Measurements from ENCODE around the gene MAPK8. TPM values are rescaled to one million over a fixed set of nuclear protein-coding genes. Genes with fewer than 3 reads are reported as not detected.

Gene MAPK8
- polyA plus RNA-seq, 3 donors = 18.4 to 21.1 (median 18.5) TPM

DNA sequence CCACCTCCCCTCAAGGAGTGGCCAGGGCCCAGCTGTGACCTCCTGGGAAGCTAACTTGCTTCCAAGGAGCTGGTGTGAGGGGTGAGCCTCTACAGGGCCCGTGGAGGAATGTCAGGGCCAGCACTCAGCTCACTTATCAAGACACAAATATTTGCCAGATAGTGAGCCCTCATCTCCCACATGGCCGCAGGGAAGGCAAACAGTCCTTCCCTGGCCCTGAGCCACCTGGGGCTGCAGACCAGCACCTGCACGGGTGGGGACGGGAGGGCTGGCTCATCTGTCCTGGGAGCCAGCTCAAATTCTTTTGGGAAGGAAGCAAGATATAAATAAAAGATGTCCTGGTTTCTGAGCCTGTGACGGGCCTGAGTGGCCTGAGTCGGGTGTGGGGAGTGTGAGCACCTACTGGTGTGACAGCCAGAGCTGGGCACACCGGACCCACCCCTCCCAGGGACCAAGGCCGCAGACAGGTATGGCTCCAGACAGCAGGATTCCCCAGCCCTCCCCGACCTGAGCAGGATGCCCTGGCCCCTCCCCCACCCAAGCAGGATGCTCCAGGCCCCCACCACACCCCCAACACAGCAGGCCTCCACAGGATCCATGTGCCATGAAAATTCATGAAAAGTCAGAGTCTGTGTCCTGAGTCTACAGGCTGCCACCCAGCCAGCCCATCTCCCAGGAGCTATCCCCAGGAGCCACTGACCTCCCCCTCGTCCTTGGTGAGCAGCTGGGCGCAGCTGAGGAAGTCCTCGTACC is 148.0 kb downstream of the MAPK8 start:
- Histone ChIP-seq H3K4me1 (ENCODE audit: control insufficient read depth in 1 of 2, insufficient read depth in 2 of 2, low read length in 2 of 2) (peaks cover 23% of the 10 kb centered on the region in 2 donors), H3K9ac (ENCODE audit: insufficient read depth, low read length, poor library complexity, severe bottlenecking) (no peak overlapping the region), H2AFZ (ENCODE audit: insufficient read depth, low read depth, low read length, poor library complexity, severe bottlenecking) (no peak overlapping the region), H3K4me3 (replicated peaks in 1 of 3; ENCODE audit: low read depth in 2 of 3, low read length in 3 of 3) (no peak overlapping the region), H3K27me3 (ENCODE audit: control insufficient read depth in 2 of 2, insufficient read depth in 2 of 2, low read length in 2 of 2) (no peaks in the 10 kb centered on the region), H3K36me3 (replicated peaks in 1 of 2; ENCODE audit: control insufficient read depth in 1 of 2, insufficient read depth in 2 of 2, low read length in 2 of 2) (no peaks in the 10 kb centered on the region), H3K9me3 (replicated peaks in 1 of 2; ENCODE audit: control insufficient read depth in 1 of 2, insufficient read depth in 1 of 2, low read length in 2 of 2) (no peaks in the 10 kb centered on the region), H4K20me1 (ENCODE audit: insufficient read depth, low read length) (no peaks in the 10 kb centered on the region), H3K79me2 (ENCODE audit: insufficient read depth, low read length) (no peaks in the 10 kb centered on the region), H3K4me2 (replicated peaks; ENCODE audit: extremely low read depth, low read length, poor library complexity, severe bottlenecking) (no peak overlapping the region), H3K27ac (ENCODE audit: low read depth in 1 of 2, low read length in 2 of 2) (no peak overlapping the region)
- TF ChIP-seq, protein P1, sequence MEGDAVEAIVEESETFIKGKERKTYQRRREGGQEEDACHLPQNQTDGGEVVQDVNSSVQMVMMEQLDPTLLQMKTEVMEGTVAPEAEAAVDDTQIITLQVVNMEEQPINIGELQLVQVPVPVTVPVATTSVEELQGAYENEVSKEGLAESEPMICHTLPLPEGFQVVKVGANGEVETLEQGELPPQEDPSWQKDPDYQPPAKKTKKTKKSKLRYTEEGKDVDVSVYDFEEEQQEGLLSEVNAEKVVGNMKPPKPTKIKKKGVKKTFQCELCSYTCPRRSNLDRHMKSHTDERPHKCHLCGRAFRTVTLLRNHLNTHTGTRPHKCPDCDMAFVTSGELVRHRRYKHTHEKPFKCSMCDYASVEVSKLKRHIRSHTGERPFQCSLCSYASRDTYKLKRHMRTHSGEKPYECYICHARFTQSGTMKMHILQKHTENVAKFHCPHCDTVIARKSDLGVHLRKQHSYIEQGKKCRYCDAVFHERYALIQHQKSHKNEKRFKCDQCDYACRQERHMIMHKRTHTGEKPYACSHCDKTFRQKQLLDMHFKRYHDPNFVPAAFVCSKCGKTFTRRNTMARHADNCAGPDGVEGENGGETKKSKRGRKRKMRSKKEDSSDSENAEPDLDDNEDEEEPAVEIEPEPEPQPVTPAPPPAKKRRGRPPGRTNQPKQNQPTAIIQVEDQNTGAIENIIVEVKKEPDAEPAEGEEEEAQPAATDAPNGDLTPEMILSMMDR (IDR thresholded peaks at IDR 0.05) = no peak
- no peaks in the 10 kb centered on the region for H3K9me3 Mint-ChIP-seq
- H3K27me3 Mint-ChIP-seq (ENCODE audit: low read depth in 3 of 3) = peaks cover 0 to 3% (median 1%) of the 10 kb centered on the region in 3 donors
- H3K27ac Mint-ChIP-seq = no peak overlapping the region
- peaks cover 17% of the 10 kb centered on the region for H3K4me1 Mint-ChIP-seq
- WGBS (ENCODE audit: insufficient coverage) = 92% methylated on average over 7 of the region's 12 CpGs
- no peaks in the 10 kb centered on the region for H3K36me3 Mint-ChIP-seq
- intact Hi-C loops (cut with micrococcal nuclease) = no loop called here
- H3K4me3 Mint-ChIP-seq = no peak overlapping the region
- DNase-seq = no peak

DNA sequence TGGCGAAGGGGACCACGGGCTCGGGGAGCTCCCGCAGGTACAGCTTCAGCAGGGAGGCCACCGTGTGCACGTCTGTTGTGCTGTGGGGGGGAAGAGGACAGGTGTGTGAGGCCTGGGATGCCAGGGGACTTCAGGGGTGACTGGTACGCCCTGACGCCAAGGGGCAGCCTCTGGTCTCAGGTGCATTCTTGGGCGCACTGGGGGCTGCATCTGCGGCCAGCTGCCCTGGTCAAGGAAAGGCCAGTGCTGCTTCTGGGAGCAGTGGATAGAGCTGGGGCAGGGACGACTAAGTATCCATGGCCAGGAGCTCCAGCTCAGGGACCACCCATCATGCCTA is 148.5 kb downstream of the MAPK8 start:
- H2AFZ ChIP-seq (ENCODE audit: insufficient read depth, low read depth, low read length, poor library complexity, severe bottlenecking) = no peak overlapping the region
- H3K27me3 ChIP-seq (ENCODE audit: control insufficient read depth in 2 of 2, insufficient read depth in 2 of 2, low read length in 2 of 2) = no peaks in the 10 kb centered on the region
- no peak overlapping the region for H3K9ac ChIP-seq (ENCODE audit: insufficient read depth, low read length, poor library complexity, severe bottlenecking)
- no peaks in the 10 kb centered on the region for H3K9me3 Mint-ChIP-seq
- no peak overlapping the region for H3K4me2 ChIP-seq (replicated peaks; ENCODE audit: extremely low read depth, low read length, poor library complexity, severe bottlenecking)
- H3K4me1 ChIP-seq (ENCODE audit: control insufficient read depth in 1 of 2, insufficient read depth in 2 of 2, low read length in 2 of 2) = peaks cover 26 to 29% of the 10 kb centered on the region in 2 donors
- H4K20me1 ChIP-seq (ENCODE audit: insufficient read depth, low read length) = no peaks in the 10 kb centered on the region
- no peaks in the 10 kb centered on the region for H3K36me3 ChIP-seq (replicated peaks in 1 of 2; ENCODE audit: control insufficient read depth in 1 of 2, insufficient read depth in 2 of 2, low read length in 2 of 2)
- TF ChIP-seq, protein P1 (IDR thresholded peaks at IDR 0.05) = no peak
- peaks cover 20% of the 10 kb centered on the region for H3K4me1 Mint-ChIP-seq
- no peak overlapping the region for H3K4me3 Mint-ChIP-seq
- no peak overlapping the region for H3K27ac ChIP-seq (ENCODE audit: low read depth in 1 of 2, low read length in 2 of 2)
- H3K27ac Mint-ChIP-seq = no peak overlapping the region
- H3K36me3 Mint-ChIP-seq = no peaks in the 10 kb centered on the region
- H3K9me3 ChIP-seq (replicated peaks in 1 of 2; ENCODE audit: control insufficient read depth in 1 of 2, insufficient read depth in 1 of 2, low read length in 2 of 2) = no peaks in the 10 kb centered on the region
- H3K79me2 ChIP-seq (ENCODE audit: insufficient read depth, low read length) = no peaks in the 10 kb centered on the region
- no peak overlapping the region for H3K4me3 ChIP-seq (replicated peaks in 1 of 3; ENCODE audit: low read depth in 2 of 3, low read length in 3 of 3)
- H3K27me3 Mint-ChIP-seq (ENCODE audit: low read depth in 3 of 3) = peaks cover 0 to 3% (median 1%) of the 10 kb centered on the region in 3 donors
- WGBS (ENCODE audit: insufficient coverage) = 96% methylated on average over 11 of the region's 11 CpGs
- DNase-seq = no peak
- intact Hi-C loops (cut with micrococcal nuclease) = no loop called here
